NT2/D1 (cell line): ENCODE data around the gene LOXHD1.

Experiments used
- DNase-seq: peaks from one replicate; pipeline ENCODE4 v3.0.0-alpha.2; 2011; ENCODE audit warnings: low read depth, low spot score
- H3K27me3 ChIP-seq: 2 replicates; pipeline ENCODE4 v1.6.0; 2011; ENCODE audit warnings: mild to moderate bottlenecking; ENCODE audit not compliant: insufficient read length, insufficient read depth
- H3K36me3 ChIP-seq: 2 replicates; pipeline ENCODE4 v1.6.1; 2011; ENCODE audit warnings: mild to moderate bottlenecking, low read length, mixed read lengths; ENCODE audit not compliant: insufficient read depth, insufficient read length
- H3K4me1 ChIP-seq: 2 replicates; pipeline ENCODE4 v1.5.1; 2011; ENCODE audit not compliant: insufficient read depth, insufficient read length
- H3K4me3 ChIP-seq: 2 replicates; pipeline ENCODE4 v1.5.1; 2011; ENCODE audit warnings: low read depth; ENCODE audit not compliant: insufficient read length
- H3K9ac ChIP-seq: 2 replicates; pipeline ENCODE4 v1.6.0; 2011; ENCODE audit warnings: low read depth; ENCODE audit not compliant: insufficient read length
- H3K9me3 ChIP-seq: 2 replicates; pipeline ENCODE4 v1.5.1; 2011; ENCODE audit warnings: mild to moderate bottlenecking, low read length; ENCODE audit not compliant: insufficient read depth
- SUZ12 ChIP-seq: IDR thresholded peaks from 2 replicates; pipeline ENCODE4 v1.6.1; 2011; ENCODE audit not compliant: insufficient read length, insufficient read depth; ENCODE audit errors: extremely low read depth
- YY1 ChIP-seq: IDR thresholded peaks from 2 replicates; pipeline ENCODE4 v1.6.1; 2011; ENCODE audit not compliant: insufficient read length, insufficient read depth
- ZNF274 ChIP-seq: IDR thresholded peaks from 2 replicates; pipeline ENCODE4 v1.6.1; 2011; ENCODE audit warnings: mild to moderate bottlenecking, low read depth, low read length

LOXHD1 gene

GRCh38 chr18:46559296-46559695 lies 97.7 kb downstream of the LOXHD1 start:
- H3K9ac ChIP-seq: no peak overlapping the region
- TF ChIP-seq ZNF274: no peak
- no peak for TF ChIP-seq YY1
- no peak for TF ChIP-seq SUZ12
- no peaks in the 10 kb centered on the region for H3K27me3 ChIP-seq
- no peaks in the 10 kb centered on the region for H3K36me3 ChIP-seq
- no peaks in the 10 kb centered on the region for H3K9me3 ChIP-seq
- no peaks in the 10 kb centered on the region for H3K4me1 ChIP-seq
- no peak overlapping the region for H3K4me3 ChIP-seq
- no peak for DNase-seq

- Histone ChIP-seq H3K9ac (no peak overlapping the region), H3K36me3 (no peaks in the 10 kb centered on the region), H3K27me3 (no peaks in the 10 kb centered on the region), H3K4me1 (no peaks in the 10 kb centered on the region), H3K9me3 (no peaks in the 10 kb centered on the region), H3K4me3 (no peak overlapping the region)
- no peak for DNase-seq
- TF ChIP-seq YY1: no peak
- TF ChIP-seq SUZ12: no peak
- no peak for TF ChIP-seq ZNF274
Measured at GRCh38 chr18:46556590-46557206, 100.3 kb downstream of the LOXHD1 start.

GRCh38 chr18:46555724-46556123 lies 101.3 kb downstream of the LOXHD1 start:
- no peaks in the 10 kb centered on the region; the same call in 1 of the 2 replicates for H3K9me3 ChIP-seq
- DNase-seq: no peak
- no peaks in the 10 kb centered on the region for H3K36me3 ChIP-seq
- no peak overlapping the region for H3K9ac ChIP-seq
- H3K27me3 ChIP-seq: no peaks in the 10 kb centered on the region
- no peaks in the 10 kb centered on the region for H3K4me1 ChIP-seq
- TF ChIP-seq ZNF274 (no peak), SUZ12 (no peak)
- no peak overlapping the region for H3K4me3 ChIP-seq

- Histone ChIP-seq H3K4me3 (no peak overlapping the region), H3K27me3 (no peaks in the 10 kb centered on the region), H3K9me3 (no peaks in the 10 kb centered on the region; the same call in 1 of the 2 replicates), H3K4me1 (no peaks in the 10 kb centered on the region), H3K36me3 (no peaks in the 10 kb centered on the region), H3K9ac (no peak overlapping the region)
- DNase-seq: no peak
- no peak for TF ChIP-seq SUZ12
- no peak for TF ChIP-seq ZNF274
- no peak for TF ChIP-seq YY1
Measured at GRCh38 chr18:46555213-46555612, 101.8 kb downstream of the LOXHD1 start.

GRCh38 chr18:46554406-46555080 lies 102.5 kb downstream of the LOXHD1 start:
- Histone ChIP-seq H3K4me1 (no peaks in the 10 kb centered on the region), H3K4me3 (no peak overlapping the region), H3K9me3 (no peaks in the 10 kb centered on the region; the same call in 1 of the 2 replicates), H3K9ac (no peak overlapping the region), H3K27me3 (no peaks in the 10 kb centered on the region), H3K36me3 (no peaks in the 10 kb centered on the region)
- DNase-seq: no peak
- TF ChIP-seq SUZ12: no peak
- TF ChIP-seq YY1: no peak
- TF ChIP-seq ZNF274: no peak

- Histone ChIP-seq H3K27me3 (no peaks in the 10 kb centered on the region), H3K9me3 (peaks cover 9% of the 10 kb centered on the region; the same call in 1 of the 2 replicates), H3K9ac (no peak overlapping the region), H3K4me1 (no peaks in the 10 kb centered on the region), H3K4me3 (no peak overlapping the region), H3K36me3 (no peaks in the 10 kb centered on the region)
- TF ChIP-seq YY1: no peak
- no peak for TF ChIP-seq ZNF274
- TF ChIP-seq SUZ12: no peak
- DNase-seq: no peak
Measured at GRCh38 chr18:46550609-46551008, 106.4 kb downstream of the LOXHD1 start.

- H3K9ac ChIP-seq: no peak overlapping the region
- H3K4me3 ChIP-seq: no peak overlapping the region
- no peaks in the 10 kb centered on the region for H3K4me1 ChIP-seq
- no peak for DNase-seq
- H3K9me3 ChIP-seq: peaks cover 9% of the 10 kb centered on the region; the same call in 1 of the 2 replicates
- H3K36me3 ChIP-seq: no peaks in the 10 kb centered on the region
- H3K27me3 ChIP-seq: no peaks in the 10 kb centered on the region
- no peak for TF ChIP-seq ZNF274
- no peak for TF ChIP-seq SUZ12
- no peak for TF ChIP-seq YY1
Measured at GRCh38 chr18:46547520-46547919, 109.5 kb downstream of the LOXHD1 start.
